Breast epithelium (tissue), 4 donors: ENCODE results near the gene PCDHGA1. TPM values are rescaled to one million over a fixed set of nuclear protein-coding genes. Genes with fewer than 3 reads are reported as not detected.
A peak's percentile ranks its signal among the peaks of the same experiment; 100 is the strongest.

Experiments used
- DNase-seq, 2 donors: peaks; one replicate each; pipeline ENCODE4 v3.0.0-alpha.2; 2019; ENCODE audit warnings: low spot score in 2 of 2
- H3K27ac ChIP-seq, 2 donors: fragments of 200-600 bp; sonication (generic) in 1 of 2; one replicate each; pipeline ENCODE4 v1.5.1; 2016 to 2019; ENCODE audit warnings: mild to moderate bottlenecking in 1 of 2
- H3K27me3 ChIP-seq, 2 donors: fragments of 200-600 bp; sonication (generic) in 1 of 2; one replicate each; pipeline versions ENCODE4 v1.5.1 to v1.6.0; 2017 to 2019; ENCODE audit warnings: control low read depth in 1 of 2, mild to moderate bottlenecking in 1 of 2
- H3K36me3 ChIP-seq: fragments of 200-600 bp; one replicate; pipeline ENCODE4 v1.5.1; 2019
- H3K4me1 ChIP-seq, 2 donors: fragments of 200-600 bp; sonication (generic); one replicate each; pipeline ENCODE4 v1.5.1; 2016 to 2019; ENCODE audit warnings: control low read depth in 1 of 2
- H3K4me3 ChIP-seq, 3 donors: fragments of 200-600 bp; sonication (generic); 1 replicate in 2 of 3; 2 replicates in 1 of 3; pipeline ENCODE4 v1.5.1; 2016 to 2019; ENCODE audit warnings: mild to moderate bottlenecking in 3 of 3, moderate library complexity in 2 of 3
- H3K9me3 ChIP-seq, 2 donors: fragments of 200-600 bp; sonication (generic) in 1 of 2; one replicate each; pipeline ENCODE4 v1.5.1; 2016 to 2019; ENCODE audit warnings: control low read depth in 1 of 2
- CTCF ChIP-seq, 3 donors: fragments of 450-650 bp; IDR thresholded peaks; one replicate each; pipeline ENCODE4 v1.5.1; 2016 to 2017; ENCODE audit warnings: antibody characterized with exemption in 3 of 3, mild to moderate bottlenecking in 3 of 3, moderate library complexity in 3 of 3
- POLR2A ChIP-seq: fragments of 450-650 bp; IDR thresholded peaks from one replicate; pipeline ENCODE4 v1.6.1; 2016; ENCODE audit warnings: antibody characterized with exemption, mild to moderate bottlenecking, moderate library complexity
- POLR2AphosphoS5 ChIP-seq, 3 donors: sonication (generic); formaldehyde crosslinking; IDR thresholded peaks; one replicate each; pipeline ENCODE4 v1.6.1; 2017; ENCODE audit warnings: antibody characterized with exemption in 3 of 3
- intact Hi-C: fragments of 100-400 bp; cut with DNase I; formaldehyde crosslinking; loops from one replicate; pipeline ENCODE4 v1.15.1; 2023; ENCODE audit warnings: low total_unique reads
- total RNA-seq, 3 donors: library from RNA; depleted of rRNA; stranded (reverse); fragments of >200 nt; gene quantifications; one replicate each; pipeline ENCODE4 v1.1.0, GENCODE V29; 2016

Gene PCDHGA1
- total RNA-seq, 3 donors from 2014 or later, result 0.80 to 1.3 (median 1.2) TPM

- Histone ChIP-seq H3K36me3 (peaks cover 4% of the 10 kb centered on the region), H3K27me3 (no peaks in the 10 kb centered on the region), H3K4me1 (no peaks in the 10 kb centered on the region), H3K4me3 (peak overlapping the region in 1 of 3 donors; percentile 80), H3K9me3 (peaks cover 62 to 80% of the 10 kb centered on the region in 2 donors), H3K27ac (no peak overlapping the region)
- no peak for TF ChIP-seq POLR2A
- TF ChIP-seq CTCF (IDR thresholded peaks at IDR 0.05), result no peak
- no peak for TF ChIP-seq POLR2AphosphoS5 (IDR thresholded peaks at IDR 0.05)
- intact Hi-C loops, result no loop called here
- no peak for DNase-seq
These were observed 11.1 kb upstream of the PCDHGA1 start for GRCh38 chr5:141319202-141319601.

- H3K9me3 ChIP-seq, result peaks cover 58 to 81% of the 10 kb centered on the region in 2 donors
- DNase-seq, result no peak
- peak overlapping the region; percentile 75 to 80 (median 75) for H3K4me3 ChIP-seq
- no peaks in the 10 kb centered on the region for H3K4me1 ChIP-seq
- peak overlapping the region in 1 of 2 donors; percentile 98 for H3K27ac ChIP-seq
- intact Hi-C loops, result no loop called here
- H3K27me3 ChIP-seq, result no peaks in the 10 kb centered on the region
- H3K36me3 ChIP-seq, result peaks cover 4% of the 10 kb centered on the region
- TF ChIP-seq POLR2A (no peak), POLR2AphosphoS5 (IDR thresholded peaks at IDR 0.05) (no peak), CTCF (IDR thresholded peaks at IDR 0.05) (no peak)
These were observed 10.6 kb upstream of the PCDHGA1 start for GRCh38 chr5:141319699-141320098.

- no peaks in the 10 kb centered on the region for H3K4me1 ChIP-seq
- peaks cover 50 to 81% of the 10 kb centered on the region in 2 donors for H3K9me3 ChIP-seq
- TF ChIP-seq POLR2A, result peak; percentile 91
- TF ChIP-seq CTCF (IDR thresholded peaks at IDR 0.05), result peak; percentile 65 to 77 (median 72)
- TF ChIP-seq POLR2AphosphoS5 (IDR thresholded peaks at IDR 0.05), result peak; percentile 93 to 99 (median 97)
- H3K4me3 ChIP-seq, result peak within 1 kb of the TSS; percentile 75 to 80 (median 75)
- intact Hi-C loops, result no loop called here
- peak within 1 kb of the TSS; percentile 98 for H3K27ac ChIP-seq
- H3K36me3 ChIP-seq, result peaks cover 4% of the 10 kb centered on the region
- H3K27me3 ChIP-seq, result no peaks in the 10 kb centered on the region
- DNase-seq, result peak; percentile 82 to 90
These were observed 9.8 kb upstream of the PCDHGA1 start, which contains the start of gene TAF7 for GRCh38 chr5:141320225-141321169. TSS of gene TAF7 (minus strand) at chr5:141320784. CDS start at chr5:141320044, 740 bp downstream.

- Histone ChIP-seq H3K4me3 (no peak overlapping the region), H3K27ac (no peak overlapping the region), H3K36me3 (no peaks in the 10 kb centered on the region), H3K9me3 (peaks cover 46 to 81% of the 10 kb centered on the region in 2 donors), H3K27me3 (no peaks in the 10 kb centered on the region), H3K4me1 (no peaks in the 10 kb centered on the region)
- intact Hi-C loops, result no loop called here
- DNase-seq, result no peak
- no peak for TF ChIP-seq POLR2A
- no peak for TF ChIP-seq CTCF (IDR thresholded peaks at IDR 0.05)
- TF ChIP-seq POLR2AphosphoS5 (IDR thresholded peaks at IDR 0.05), result no peak
These were observed 8.1 kb upstream of the PCDHGA1 start for GRCh38 chr5:141322261-141322660.
